Stimulated activated CD8-positive, alpha-beta memory T cell treated with anti-CD3 and anti-CD28 coated beads, Interleukin-4, amount 100 ng/mL, for 48 hours (primary cell): ENCODE results near the gene ILK.

Experiments used
- DNase-seq: peaks from one replicate; pipeline ENCODE4 v3.0.0-alpha.2; 2020

Gene ILK

DNA sequence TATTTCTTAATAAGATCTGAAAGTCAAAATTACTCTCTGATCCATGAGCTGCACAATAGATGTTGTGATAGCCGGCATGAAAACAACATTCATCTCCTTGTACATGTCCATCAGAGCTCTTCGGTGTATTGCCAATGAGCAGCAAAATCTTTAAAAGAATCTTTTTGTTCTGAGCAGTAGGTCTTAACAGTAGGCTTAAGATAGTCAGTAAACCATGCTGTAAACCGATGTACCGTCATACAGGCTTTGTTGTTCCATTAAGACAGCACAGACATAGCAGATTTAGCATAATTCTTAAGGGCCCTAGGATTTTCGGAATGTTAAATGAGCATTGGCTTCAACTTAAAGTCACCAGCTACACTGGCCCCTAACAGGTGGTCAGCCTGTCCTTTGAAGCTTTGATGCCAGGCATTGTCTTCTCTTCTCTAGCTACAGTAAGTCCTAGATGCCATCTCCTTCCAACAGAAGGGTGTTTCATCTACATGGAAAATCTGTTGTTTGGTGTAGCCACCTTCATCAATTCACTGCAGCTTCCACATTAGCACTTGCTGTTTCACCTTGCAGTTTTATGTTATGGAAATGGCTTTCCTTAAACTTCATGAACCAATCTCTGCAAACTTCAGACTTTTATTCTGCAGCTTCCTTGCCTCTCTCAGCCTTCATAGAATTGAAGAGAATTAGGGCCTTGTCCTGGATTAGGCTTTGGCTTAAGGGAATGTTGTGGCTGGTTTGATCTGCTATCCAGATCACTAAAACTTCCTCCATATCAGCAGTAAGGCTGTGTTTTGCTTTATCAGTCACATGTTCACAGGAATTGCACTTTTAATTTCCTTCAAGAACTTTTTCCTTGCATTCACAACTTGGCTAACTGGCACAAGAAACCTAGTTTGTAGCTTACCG, 28.5 kb upstream of the ILK start:
- no peak for DNase-seq

- DNase-seq, result no peak
These were observed 26.9 kb upstream of the ILK start for GRCh38 chr11:6576471-6577373.

- DNase-seq, result no peak
These were observed 25.4 kb upstream of the ILK start for GRCh38 chr11:6578134-6578533.

GRCh38 chr11:6579681-6580080, 23.9 kb upstream of the ILK start:
- no peak for DNase-seq

DNA sequence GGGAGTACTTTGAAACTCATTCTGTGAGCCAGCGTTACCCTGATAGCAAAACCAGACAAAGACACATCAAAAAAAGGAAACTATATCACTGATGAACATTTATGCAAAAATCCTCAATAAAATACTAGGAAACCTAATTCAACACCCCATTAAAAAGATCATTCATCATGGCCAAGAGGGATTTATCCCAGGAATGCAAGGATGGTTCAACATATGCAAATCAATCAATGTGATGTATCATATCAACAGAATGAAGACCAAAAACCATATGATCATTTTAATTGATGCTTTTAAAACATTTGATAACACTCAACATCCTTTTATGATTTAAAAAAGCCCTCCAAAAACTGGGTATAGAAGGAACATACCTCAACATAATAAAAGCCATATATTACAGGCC, 20.0 kb upstream of the ILK start:
- no peak for DNase-seq

DNA sequence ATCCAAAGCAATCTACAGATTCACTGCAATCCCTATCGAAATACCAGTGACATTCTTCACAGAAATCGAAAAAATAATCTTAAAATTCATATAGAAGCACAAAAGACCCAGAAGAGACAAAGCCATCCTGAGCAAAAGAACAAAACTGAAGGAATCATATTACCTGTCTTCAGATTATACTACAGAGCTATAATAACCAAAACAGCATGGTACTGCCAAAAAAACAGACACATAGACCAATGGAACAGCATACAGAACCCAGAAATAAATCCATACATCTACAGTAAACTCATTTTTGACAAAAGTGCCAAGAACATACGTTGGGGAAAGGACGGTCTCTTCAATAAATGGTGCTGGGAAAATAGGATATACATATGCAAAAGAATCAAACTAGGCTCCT, 19.0 kb upstream of the ILK start:
- DNase-seq, result no peak

GRCh38 chr11:6586434-6587359, 16.9 kb upstream of the ILK start:
- DNase-seq, result no peak

DNA sequence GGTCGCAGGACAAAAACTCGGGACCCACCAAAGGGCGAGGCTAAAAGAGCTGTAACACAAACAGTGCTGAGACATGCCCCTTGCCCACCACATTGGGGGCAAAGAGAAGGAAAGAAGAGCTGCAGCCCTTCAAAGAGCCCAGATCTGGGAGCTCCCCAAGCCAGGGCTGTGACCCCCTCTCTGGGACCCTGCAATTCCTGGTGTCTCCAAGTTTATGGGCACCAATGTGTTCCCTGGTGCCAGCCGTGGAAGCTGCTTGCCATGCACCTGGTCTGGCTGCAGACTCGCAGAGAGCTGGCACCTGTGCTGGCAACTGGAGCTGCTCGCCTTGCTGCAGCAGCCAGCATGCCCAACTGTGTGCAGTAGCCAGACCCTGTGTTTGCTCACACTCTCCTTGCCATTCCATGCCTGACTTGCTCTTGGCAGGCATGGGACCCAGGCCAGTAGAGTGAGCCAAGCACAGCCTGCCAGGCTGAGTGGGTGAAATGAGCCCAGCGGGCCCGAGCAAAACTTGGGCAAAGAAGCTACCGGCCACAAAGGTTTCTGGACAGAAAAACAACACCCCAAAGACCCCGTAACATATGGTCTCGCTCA, 16.1 kb upstream of the ILK start:
- no peak for DNase-seq

GRCh38 chr11:6588018-6588417, 15.6 kb upstream of the ILK start:
- DNase-seq, result no peak

GRCh38 chr11:6594142-6594768, 9.3 kb upstream of the ILK start:
- no peak for DNase-seq

- no peak for DNase-seq
These were observed 7.2 kb upstream of the ILK start for GRCh38 chr11:6596239-6596877.

- DNase-seq, result no peak
These were observed 5.0 kb upstream of the ILK start for GRCh38 chr11:6598555-6598954.

DNA sequence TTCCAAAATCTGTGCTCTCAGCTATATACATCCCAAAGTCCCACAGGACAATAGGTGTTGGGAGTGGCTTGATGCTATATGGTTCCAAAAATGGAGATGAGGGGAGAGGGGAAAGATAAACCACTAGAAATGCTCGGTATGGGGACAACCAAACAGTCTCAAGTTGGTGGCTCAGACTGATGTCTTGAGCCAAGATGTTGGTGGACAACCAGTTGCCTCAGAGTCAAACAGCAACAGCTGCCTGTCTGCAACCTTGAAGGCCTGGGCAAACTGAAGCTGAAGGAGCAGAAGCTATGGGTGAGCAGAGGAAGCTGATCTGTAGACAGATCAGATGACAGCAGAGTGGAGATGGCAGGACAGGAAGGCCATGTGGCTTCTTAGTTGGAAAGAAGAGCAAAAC, 4.1 kb upstream of the ILK start:
- no peak for DNase-seq

GRCh38 chr11:6599881-6600390, 3.6 kb upstream of the ILK start:
- no peak for DNase-seq

- DNase-seq, result no peak
These were observed 2.5 kb upstream of the ILK start for GRCh38 chr11:6601041-6601461.

DNA sequence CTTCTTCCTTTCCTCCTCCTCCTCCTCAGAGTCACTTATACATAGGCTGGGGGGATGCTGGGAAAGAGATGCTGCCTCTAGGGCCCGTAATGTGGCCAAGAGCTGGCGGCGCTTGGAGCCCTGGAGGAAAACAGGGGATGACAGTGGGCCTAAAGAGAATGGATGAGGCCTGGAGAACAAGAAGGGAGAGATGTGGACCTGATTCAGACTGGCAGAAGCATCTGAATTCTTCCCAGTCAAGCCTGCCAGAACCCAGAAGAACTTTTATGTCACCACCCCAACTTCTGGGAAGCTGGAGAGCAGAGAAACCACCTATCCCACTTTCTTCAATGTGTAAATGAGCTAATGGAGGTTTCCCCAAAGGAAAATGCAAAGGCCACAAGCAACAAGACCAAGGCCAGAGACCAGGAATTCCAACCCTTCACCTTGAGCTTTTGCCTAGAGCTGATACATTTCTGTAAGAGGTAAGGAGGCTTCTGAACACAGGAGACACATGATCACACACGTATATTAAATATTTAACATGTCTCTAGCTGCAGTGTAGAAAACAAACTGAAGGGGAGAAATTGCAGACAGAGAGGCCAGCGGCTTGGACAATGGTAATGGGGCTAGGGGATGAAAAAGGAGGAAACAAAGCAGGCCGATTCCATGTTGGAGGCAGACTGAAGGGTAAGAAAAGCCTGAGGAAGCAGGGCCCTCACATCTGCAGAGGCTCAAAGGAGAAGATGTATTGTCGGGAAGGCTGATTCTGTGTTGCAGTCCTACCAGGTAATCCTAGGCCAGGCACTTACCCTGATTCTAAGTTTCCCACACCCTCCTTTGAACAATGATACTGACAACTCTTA, 1.3 kb upstream of the ILK start:
- DNase-seq, result no peak

GRCh38 chr11:6604081-6604626, 580 bp downstream of the ILK start:
- DNase-seq, result peak; percentile 66

DNA sequence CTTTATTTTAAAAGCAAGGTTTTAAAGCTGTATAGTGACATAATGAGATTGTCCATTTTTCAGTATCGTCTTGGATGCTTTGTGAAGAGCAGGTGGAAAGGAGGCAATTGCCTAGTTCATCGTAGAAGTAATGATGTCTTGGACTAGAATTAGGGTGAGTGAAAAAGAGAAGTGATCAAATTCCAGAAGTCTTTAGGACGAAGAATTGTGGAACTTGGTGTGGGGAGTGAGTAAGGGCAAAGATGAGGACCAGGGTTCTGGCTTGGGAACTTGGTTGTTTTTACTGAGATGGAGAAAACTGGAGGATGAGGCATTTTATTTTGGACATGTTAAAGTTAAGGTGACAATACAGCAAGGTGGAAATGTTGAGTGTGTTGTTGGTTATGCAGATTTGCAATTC, 1.2 kb downstream of the ILK start:
- DNase-seq, result no peak

- DNase-seq, result peak; percentile 83
These were observed 3.1 kb downstream of the ILK start for GRCh38 chr11:6606471-6607189.
